Keratinocyte (primary cell): ENCODE results near the gene NLRC3.

Experiments used
- CTCF ChIP-seq, 3 experiments: IDR thresholded peaks in 1 of 3; conservative IDR thresholded peaks in 1 of 3; optimal IDR thresholded peaks in 1 of 3; 2 replicates in 2 of 3; 3 replicates in 1 of 3; pipeline versions ENCODE3 to v1.5.1; 2011; ENCODE audit warnings: low read length in 3 of 3, mild to moderate bottlenecking in 3 of 3, moderate library complexity in 2 of 3, control low read depth in 1 of 3, inconsistent platforms in 1 of 3; ENCODE audit not compliant: insufficient read depth in 2 of 3; ENCODE audit errors: extremely low read depth in 1 of 3
- EZH2 ChIP-seq: IDR thresholded peaks from one replicate; pipeline ENCODE4 v1.6.1; 2012; ENCODE audit warnings: inconsistent platforms, mild to moderate bottlenecking, low read length, moderate library complexity

- TF ChIP-seq CTCF (optimal IDR thresholded peaks at IDR 0.05 in 1 of 3, IDR thresholded peaks at IDR 0.05 in 1 of 3, conservative IDR thresholded peaks at IDR 0.05 in 1 of 3; ENCODE audit: extremely low read depth in 1 of 3, insufficient read depth in 2 of 3, low read length in 3 of 3) (no peak), EZH2 (no peak)
These were observed 19.1 kb upstream of the NLRC3 start for GRCh38 chr16:3596101-3596861.
